HEK293 (cell line): ENCODE data around the gene SPTLC2.

Experiments used
- CTCF ChIP-seq: fragments of 450-650 bp; formaldehyde crosslinking; IDR thresholded peaks from 2 replicates; pipeline ENCODE4 v1.5.1; 2016; ENCODE audit warnings: missing biosample characterization, missing genetic modification characterization
- SETDB1 ChIP-seq: IDR thresholded peaks from one replicate; pipeline ENCODE4 v1.6.1; 2017; ENCODE audit warnings: mild to moderate bottlenecking, low read length, moderate library complexity, mixed read lengths; ENCODE audit not compliant: insufficient read length
- ZBTB20 ChIP-seq: fragments of 450-650 bp; formaldehyde crosslinking; IDR thresholded peaks from 2 replicates; pipeline ENCODE4 v1.5.1; 2016; ENCODE audit warnings: missing biosample characterization, missing genetic modification characterization
- ZFHX2 ChIP-seq: fragments of 450-650 bp; formaldehyde crosslinking; conservative IDR thresholded peaks from 2 replicates; pipeline ENCODE4 v1.5.1; 2016; ENCODE audit warnings: missing biosample characterization, missing genetic modification characterization
- ZFP37 ChIP-seq: fragments of 450-650 bp; formaldehyde crosslinking; IDR thresholded peaks from 2 replicates; pipeline ENCODE4 v1.5.1; 2016; ENCODE audit warnings: missing biosample characterization, missing genetic modification characterization
- ZNF114 ChIP-seq: fragments of 450-650 bp; formaldehyde crosslinking; IDR thresholded peaks from 2 replicates; pipeline ENCODE4 v1.5.0; 2017; ENCODE audit warnings: missing biosample characterization, missing genetic modification characterization
- ZNF274 ChIP-seq, 2 experiments: fragments of 200-500 bp in 1 of 2; fragments of 450-650 bp in 1 of 2; sonication (Bioruptor generic) in 1 of 2; formaldehyde crosslinking in 1 of 2; IDR thresholded peaks; 2 replicates each; pipeline versions ENCODE4 v1.5.1 to v1.6.1; 2014 to 2016; ENCODE audit warnings: borderline replicate concordance in 1 of 2, inconsistent platforms in 1 of 2, low read length in 1 of 2, missing biosample characterization in 1 of 2, missing genetic modification characterization in 1 of 2
- ZNF549 ChIP-seq: fragments of 450-650 bp; IDR thresholded peaks from 2 replicates; pipeline ENCODE4 v1.5.1; 2018; ENCODE audit warnings: missing biosample characterization, missing genetic modification characterization, mild to moderate bottlenecking, inconsistent platforms, moderate library complexity
- ZNF626 ChIP-seq: fragments of 450-650 bp; sonication (Bioruptor Pico); formaldehyde crosslinking; IDR thresholded peaks from 2 replicates; pipeline ENCODE4 v1.5.1; 2018; ENCODE audit warnings: missing biosample characterization, missing genetic modification characterization, inconsistent platforms
- TF ChIP-seq, protein P1 (sequence below): fragments of 450-650 bp; formaldehyde crosslinking; IDR thresholded peaks from 2 replicates; pipeline ENCODE4 v1.5.1; 2016; ENCODE audit warnings: missing biosample characterization, missing genetic modification characterization

GRCh38 chr14:77490347-77490986 lies 126.0 kb downstream of the SPTLC2 start:
- no peak for TF ChIP-seq CTCF (tag by site-specific recombination)
- TF ChIP-seq ZNF626 = no peak
- TF ChIP-seq ZNF549 (tag by site-specific recombination) = no peak
- TF ChIP-seq SETDB1 = no peak
- TF ChIP-seq ZBTB20 (tag by site-specific recombination) = no peak
- no peak for TF ChIP-seq ZNF274 (IDR thresholded peaks at IDR 0.05; ENCODE audit: low read length)
- no peak for TF ChIP-seq ZNF274 (tag by site-specific recombination; IDR thresholded peaks at IDR 0.05; ENCODE audit: borderline replicate concordance)
- no peak for TF ChIP-seq ZFP37 (tag by site-specific recombination)
- no peak for TF ChIP-seq ZFHX2 (tag by site-specific recombination)
- TF ChIP-seq, protein P1, sequence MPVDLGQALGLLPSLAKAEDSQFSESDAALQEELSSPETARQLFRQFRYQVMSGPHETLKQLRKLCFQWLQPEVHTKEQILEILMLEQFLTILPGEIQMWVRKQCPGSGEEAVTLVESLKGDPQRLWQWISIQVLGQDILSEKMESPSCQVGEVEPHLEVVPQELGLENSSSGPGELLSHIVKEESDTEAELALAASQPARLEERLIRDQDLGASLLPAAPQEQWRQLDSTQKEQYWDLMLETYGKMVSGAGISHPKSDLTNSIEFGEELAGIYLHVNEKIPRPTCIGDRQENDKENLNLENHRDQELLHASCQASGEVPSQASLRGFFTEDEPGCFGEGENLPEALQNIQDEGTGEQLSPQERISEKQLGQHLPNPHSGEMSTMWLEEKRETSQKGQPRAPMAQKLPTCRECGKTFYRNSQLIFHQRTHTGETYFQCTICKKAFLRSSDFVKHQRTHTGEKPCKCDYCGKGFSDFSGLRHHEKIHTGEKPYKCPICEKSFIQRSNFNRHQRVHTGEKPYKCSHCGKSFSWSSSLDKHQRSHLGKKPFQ (tag by site-specific recombination) = no peak
- no peak for TF ChIP-seq ZNF114 (tag by site-specific recombination)
